Astrocyte (in vitro differentiated cells and primary cell): ENCODE data around the gene NSL1.

Experiments used
- EZH2 ChIP-seq: IDR thresholded peaks from 2 replicates; pipeline ENCODE4 v1.6.1; 2012; ENCODE audit warnings: mild to moderate bottlenecking, low read length, inconsistent platforms; ENCODE audit not compliant: insufficient read depth
- TF ChIP-seq, protein P1 (sequence below): IDR thresholded peaks from 2 replicates; pipeline ENCODE4 v1.5.1; 2011; ENCODE audit warnings: low read depth, mild to moderate bottlenecking, inconsistent platforms, low read length, moderate library complexity; ENCODE audit not compliant: insufficient read depth

DNA sequence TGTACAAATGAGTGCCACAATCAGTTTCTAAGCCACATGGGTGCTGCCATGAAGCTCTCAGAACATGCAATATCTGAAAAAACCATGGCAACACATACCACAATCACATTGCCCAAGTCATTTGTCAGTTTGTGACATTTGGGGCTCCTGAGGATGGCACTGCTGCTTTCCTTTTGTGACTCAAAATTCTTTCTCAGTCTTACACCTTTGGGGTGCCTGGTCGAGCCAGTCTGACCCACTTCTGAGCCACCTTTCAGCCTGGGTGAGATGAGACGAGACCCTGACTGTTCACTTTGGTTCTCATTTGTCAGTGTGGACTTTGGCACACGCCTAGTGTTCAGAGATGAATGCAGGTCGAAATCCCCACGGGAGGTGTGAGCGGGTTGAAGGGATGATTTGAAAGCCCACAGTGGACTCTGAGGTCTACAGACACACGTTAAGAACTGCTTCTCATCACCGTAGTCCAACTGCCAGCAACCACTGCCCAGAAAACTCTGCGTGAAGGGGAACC lies 100.0 kb downstream of the NSL1 start:
- TF ChIP-seq, protein P1, sequence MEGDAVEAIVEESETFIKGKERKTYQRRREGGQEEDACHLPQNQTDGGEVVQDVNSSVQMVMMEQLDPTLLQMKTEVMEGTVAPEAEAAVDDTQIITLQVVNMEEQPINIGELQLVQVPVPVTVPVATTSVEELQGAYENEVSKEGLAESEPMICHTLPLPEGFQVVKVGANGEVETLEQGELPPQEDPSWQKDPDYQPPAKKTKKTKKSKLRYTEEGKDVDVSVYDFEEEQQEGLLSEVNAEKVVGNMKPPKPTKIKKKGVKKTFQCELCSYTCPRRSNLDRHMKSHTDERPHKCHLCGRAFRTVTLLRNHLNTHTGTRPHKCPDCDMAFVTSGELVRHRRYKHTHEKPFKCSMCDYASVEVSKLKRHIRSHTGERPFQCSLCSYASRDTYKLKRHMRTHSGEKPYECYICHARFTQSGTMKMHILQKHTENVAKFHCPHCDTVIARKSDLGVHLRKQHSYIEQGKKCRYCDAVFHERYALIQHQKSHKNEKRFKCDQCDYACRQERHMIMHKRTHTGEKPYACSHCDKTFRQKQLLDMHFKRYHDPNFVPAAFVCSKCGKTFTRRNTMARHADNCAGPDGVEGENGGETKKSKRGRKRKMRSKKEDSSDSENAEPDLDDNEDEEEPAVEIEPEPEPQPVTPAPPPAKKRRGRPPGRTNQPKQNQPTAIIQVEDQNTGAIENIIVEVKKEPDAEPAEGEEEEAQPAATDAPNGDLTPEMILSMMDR = no peak
- TF ChIP-seq EZH2 = no peak
